GM12878 (cell line): ENCODE measurements around the gene AMBRA1. TPM values are rescaled to one million over a fixed set of nuclear protein-coding genes. Genes with fewer than 3 reads are reported as not detected.

Experiments used
- ATAC-seq: fragments of 200-7000 bp; cut with Tn5 transposase; 3 replicates; pipeline ENCODE4 v1.9.1; 2020; ENCODE audit warnings: mild to moderate bottlenecking, moderate library complexity
- BruUV-seq: library from RNA; stranded (reverse); fragments of 400-500 nt; replicated peaks from 2 replicates; lab custom pipeline; 2021; lab: Mats Ljungman, UMichigan
- CTCF ChIA-PET: fragments of 300-600 bp; sonication (Branson Sonifier 250); formaldehyde crosslinking; extraction: SDS; loops from one replicate; lab custom pipeline; 2021; ENCODE audit warnings: inconsistent platforms; lab: Yijun Ruan, JAX
- POLR2A ChIA-PET: fragments of 350-600 bp; formaldehyde crosslinking; extraction: SDS; loops from one replicate; lab custom pipeline; 2021; ENCODE audit warnings: inconsistent platforms; lab: Charles Lee
- RAD21 ChIA-PET: fragments of 300-600 bp; sonication (Branson Sonifier 250); formaldehyde crosslinking; loops from one replicate; lab custom pipeline; 2023; ENCODE audit warnings: antibody characterized with exemption; ENCODE audit not compliant: unreplicated experiment; lab: Charles Lee
- SMC1A ChIA-PET: fragments of 300-600 bp; sonication (Branson Sonifier 250); formaldehyde crosslinking; loops from one replicate; lab custom pipeline; 2023; ENCODE audit not compliant: unreplicated experiment, uncharacterized antibody; lab: Charles Lee
- DNase-seq: peaks from one replicate; pipeline ENCODE4 v3.0.0-alpha.2; 2011; ENCODE audit warnings: low read depth, low spot score
- FAIRE-seq: peaks from 3 replicates; lab custom pipeline; 2011; peaks lifted over from hg19 to GRCh38; lab: Jason Lieb, UNC
- H2AFZ ChIP-seq: 2 replicates; pipeline ENCODE4 v1.6.0; 2011; ENCODE audit warnings: low read depth, low read length, control low read depth; ENCODE audit not compliant: control insufficient read depth
- H3K27ac ChIP-seq: 2 replicates; pipeline ENCODE4 v1.5.1; 2011; ENCODE audit warnings: control low read depth; ENCODE audit not compliant: control insufficient read depth, insufficient read depth
- H3K27me3 ChIP-seq, 2 experiments: replicated peaks in 1 of 2; 2 replicates each; pipeline versions ENCODE4 v1.6.0 to v1.6.1; 2011; ENCODE audit warnings: low read length in 1 of 2; ENCODE audit not compliant: control insufficient read depth in 2 of 2, insufficient read depth in 2 of 2
- H3K36me3 ChIP-seq, 2 experiments: 2 replicates each; pipeline ENCODE4 v1.5.1; 2011; ENCODE audit warnings: low read length in 1 of 2; ENCODE audit not compliant: control insufficient read depth in 2 of 2, insufficient read depth in 2 of 2
- H3K4me1 ChIP-seq: 2 replicates; pipeline ENCODE4 v1.6.1; 2011; ENCODE audit warnings: mild to moderate bottlenecking, low read length, moderate library complexity, mixed read lengths; ENCODE audit not compliant: control insufficient read depth, insufficient read depth
- H3K4me2 ChIP-seq: 2 replicates; pipeline ENCODE4 v1.6.0; 2011; ENCODE audit warnings: control low read depth; ENCODE audit not compliant: control insufficient read depth, insufficient read depth
- H3K4me3 ChIP-seq: fragments of 200-600 bp; sonication (generic); 2 replicates; pipeline ENCODE4 v1.5.1; 2016
- H3K79me2 ChIP-seq: 2 replicates; pipeline ENCODE4 v1.6.0; 2011; ENCODE audit warnings: low read length; ENCODE audit not compliant: control insufficient read depth, insufficient read depth
- H3K9ac ChIP-seq: 2 replicates; pipeline ENCODE4 v1.8.0; 2011; ENCODE audit warnings: low read length, control low read depth, mixed read lengths; ENCODE audit not compliant: control insufficient read depth, insufficient read depth
- H3K9me3 ChIP-seq: replicated peaks from 3 replicates; pipeline ENCODE4 v1.5.1; 2011; ENCODE audit warnings: mild to moderate bottlenecking, low read length; ENCODE audit not compliant: control insufficient read depth, insufficient read depth
- H4K20me1 ChIP-seq: 2 replicates; pipeline ENCODE4 v1.6.0; 2011; ENCODE audit not compliant: control insufficient read depth, insufficient read depth
- CBX3 ChIP-seq: fragments of 200-600 bp; sonication (generic); IDR thresholded peaks from 2 replicates; pipeline ENCODE4 v1.6.1; 2016; ENCODE audit warnings: low read depth, borderline replicate concordance
- MEF2B ChIP-seq: fragments of 450-650 bp; IDR thresholded peaks from 2 replicates; pipeline ENCODE4 v1.6.1; 2018; ENCODE audit warnings: mild to moderate bottlenecking, moderate library complexity; ENCODE audit not compliant: partially characterized antibody, poor library complexity, severe bottlenecking
- PML ChIP-seq: IDR thresholded peaks from 2 replicates; pipeline ENCODE4 v1.6.1; 2012; ENCODE audit warnings: low read length, inconsistent platforms
- RB1 ChIP-seq: fragments of 450-650 bp; formaldehyde crosslinking; IDR thresholded peaks from 2 replicates; pipeline ENCODE4 v1.6.1; 2017; ENCODE audit warnings: mild to moderate bottlenecking, borderline replicate concordance
- SMARCA5 ChIP-seq: fragments of 450-650 bp; IDR thresholded peaks from 2 replicates; pipeline ENCODE4 v1.6.1; 2017; ENCODE audit warnings: mild to moderate bottlenecking
- STAT3 ChIP-seq: IDR thresholded peaks from 2 replicates; pipeline ENCODE4 v1.6.1; 2011; ENCODE audit warnings: low read depth, low read length, improper control_type of control experiment
- WRNIP1 ChIP-seq: IDR thresholded peaks from 2 replicates; pipeline ENCODE4 v1.6.1; 2011; ENCODE audit warnings: low read depth, low read length, improper control_type of control experiment, borderline replicate concordance
- YBX1 ChIP-seq: fragments of 450-650 bp; IDR thresholded peaks from 2 replicates; pipeline ENCODE4 v1.6.1; 2016; ENCODE audit warnings: antibody characterized with exemption
- ZSCAN29 ChIP-seq: fragments of 450-650 bp; IDR thresholded peaks from 2 replicates; pipeline ENCODE4 v1.6.1; 2017; ENCODE audit warnings: mild to moderate bottlenecking, moderate library complexity
- WGBS: methylation state at CpG from one replicate; pipeline ENCODE4 v1.1.6; 2016; ENCODE audit warnings: low lambda C conversion rate; ENCODE audit not compliant: insufficient replicate concordance, insufficient coverage; ENCODE audit errors: missing lambda C conversion rate; 5-methylcytosine and 5-hydroxymethylcytosine counted together
- in situ Hi-C: fragments of 300-500 bp; cut with MboI; formaldehyde crosslinking; loops from 9 replicates; pipeline ENCODE4 v1.14.3; 2018; ENCODE audit warnings: mixed read lengths
- intact Hi-C: fragments of 100-400 bp; cut with micrococcal nuclease; formaldehyde crosslinking; loops from one replicate; pipeline ENCODE4 v1.14.2; 2022; ENCODE audit not compliant: unreplicated experiment
- polyA plus RNA-seq, 11 experiments: library from polyadenylated mRNA; depleted of rRNA in 4 of 11; unstranded in 6 of 11; stranded (reverse) in 5 of 11; fragments of >200 nt; fragmentation: Nextera tagmentation in 4 of 11; fragmentation: Illumina TruSeq in 1 of 11; extraction: Ambion mirVana in 4 of 11; extraction: Trizol in 1 of 11; gene quantifications; 1 replicate in 1 of 11; 2 replicates in 10 of 11; pipeline versions ENCODE4 v1.2.1 to v1.2.3, GENCODE V29; 2011 to 2016; ENCODE audit warnings: inconsistent platforms in 2 of 11, missing spikeins in 2 of 11, low read depth in 1 of 11
- total RNA-seq, 4 experiments: library from RNA; depleted of rRNA in 3 of 4; stranded (reverse); fragments of >200 nt in 3 of 4; fragmentation: Illumina TruSeq in 1 of 4; extraction: Trizol in 1 of 4; gene quantifications; 2 replicates each; pipeline versions ENCODE4 v1.2.1 to v1.2.3, GENCODE V29; 2013 to 2021
- TF ChIP-seq, protein P1 (sequence below): fragments of 450-650 bp; IDR thresholded peaks from 2 replicates; pipeline ENCODE4 v1.6.1; 2018; ENCODE audit warnings: borderline replicate concordance, mild to moderate bottlenecking; ENCODE audit not compliant: partially characterized antibody
- TF ChIP-seq, protein P2 (sequence below): fragments of 450-650 bp; IDR thresholded peaks from 2 replicates; pipeline ENCODE4 v1.6.1; 2016; ENCODE audit warnings: mild to moderate bottlenecking
- TF ChIP-seq, protein P3 (sequence below): IDR thresholded peaks from 2 replicates; pipeline ENCODE4 v1.6.1; 2012; ENCODE audit warnings: improper control_type of control experiment, low read depth, low read length; ENCODE audit not compliant: insufficient replicate concordance
- TF ChIP-seq, protein P4 (sequence below): fragments of 450-650 bp; IDR thresholded peaks from 2 replicates; pipeline ENCODE4 v1.6.1; 2017; ENCODE audit warnings: borderline replicate concordance

The AMBRA1 gene
- total and polyA plus RNA-seq, 10 of the 15 experiments (the other 5 are each of a cell fraction or from before 2014, with no cell fraction given) = 0.57 to 34.3 (median 13.7) TPM

DNA sequence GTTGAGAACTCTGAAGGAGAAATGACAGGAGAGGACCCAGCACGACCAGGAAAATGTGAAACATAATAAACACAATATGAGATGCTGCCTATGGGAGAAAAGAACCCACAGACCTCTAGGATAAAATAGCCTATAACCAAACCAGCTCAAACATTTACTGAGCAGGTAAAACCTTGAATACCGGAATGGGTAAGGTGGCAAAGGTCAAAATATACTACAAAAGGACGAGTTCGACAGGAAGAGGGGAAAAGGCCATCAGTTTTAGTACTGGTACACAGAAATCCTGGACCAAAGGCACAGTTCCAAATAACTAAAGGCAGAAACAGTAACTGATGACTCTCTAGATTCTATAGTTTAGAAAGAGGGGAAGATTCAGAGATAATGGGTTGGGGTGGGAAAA, 96.3 kb downstream of the AMBRA1 start:
- DNase-seq = no peak
- H3K9ac ChIP-seq = no peak overlapping the region
- intact Hi-C loops (no loop called here), in situ Hi-C loops (no loop called here)
- peaks cover 2 to 10% of the 10 kb centered on the region in 2 experiments for H3K36me3 ChIP-seq
- ATAC-seq = no peak
- no peak overlapping the region for H3K4me3 ChIP-seq
- H3K9me3 ChIP-seq = no peaks in the 10 kb centered on the region
- FAIRE-seq = no peak
- 91% methylated on average over 4 of the region's 4 CpGs for WGBS
- no peaks in the 10 kb centered on the region for H3K79me2 ChIP-seq
- no TSS peak for BruUV-seq
- no peaks in the 10 kb centered on the region for H4K20me1 ChIP-seq
- no peaks in the 10 kb centered on the region for H3K27me3 ChIP-seq
- no peak overlapping the region for H3K27ac ChIP-seq
- H2AFZ ChIP-seq = no peak overlapping the region
- RAD21 ChIA-PET = interaction anchor here (0.6 kb wide), 1 partner anchor 969 kb away, joined by 3 read pairs; no protein-coding TSS in a partner anchor
- CTCF ChIA-PET = interaction anchor here (2.1 kb wide), 1 partner anchor 9 kb away, joined by 5 read pairs; no protein-coding TSS in a partner anchor
- POLR2A ChIA-PET = no interaction called here
- H3K4me2 ChIP-seq = no peak overlapping the region
- SMC1A ChIA-PET = interaction anchor here (0.8 to 4.6 kb wide), 4 partner anchors 6 to 16 kb away, joined by 3 to 36 read pairs (median 6); no protein-coding TSS in a partner anchor
- H3K4me1 ChIP-seq = no peaks in the 10 kb centered on the region
- no peak for TF ChIP-seq ZSCAN29
- TF ChIP-seq, protein P1, sequence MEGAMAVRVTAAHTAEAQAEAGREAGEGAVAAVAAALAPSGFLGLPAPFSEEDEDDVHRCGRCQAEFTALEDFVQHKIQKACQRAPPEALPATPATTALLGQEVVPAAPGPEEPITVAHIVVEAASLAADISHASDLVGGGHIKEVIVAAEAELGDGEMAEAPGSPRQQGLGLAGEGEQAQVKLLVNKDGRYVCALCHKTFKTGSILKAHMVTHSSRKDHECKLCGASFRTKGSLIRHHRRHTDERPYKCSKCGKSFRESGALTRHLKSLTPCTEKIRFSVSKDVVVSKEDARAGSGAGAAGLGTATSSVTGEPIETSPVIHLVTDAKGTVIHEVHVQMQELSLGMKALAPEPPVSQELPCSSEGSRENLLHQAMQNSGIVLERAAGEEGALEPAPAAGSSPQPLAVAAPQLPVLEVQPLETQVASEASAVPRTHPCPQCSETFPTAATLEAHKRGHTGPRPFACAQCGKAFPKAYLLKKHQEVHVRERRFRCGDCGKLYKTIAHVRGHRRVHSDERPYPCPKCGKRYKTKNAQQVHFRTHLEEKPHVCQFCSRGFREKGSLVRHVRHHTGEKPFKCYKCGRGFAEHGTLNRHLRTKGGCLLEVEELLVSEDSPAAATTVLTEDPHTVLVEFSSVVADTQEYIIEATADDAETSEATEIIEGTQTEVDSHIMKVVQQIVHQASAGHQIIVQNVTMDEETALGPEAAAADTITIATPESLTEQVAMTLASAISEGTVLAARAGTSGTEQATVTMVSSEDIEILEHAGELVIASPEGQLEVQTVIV = no peak
- no peak for TF ChIP-seq STAT3
- TF ChIP-seq, protein P2, sequence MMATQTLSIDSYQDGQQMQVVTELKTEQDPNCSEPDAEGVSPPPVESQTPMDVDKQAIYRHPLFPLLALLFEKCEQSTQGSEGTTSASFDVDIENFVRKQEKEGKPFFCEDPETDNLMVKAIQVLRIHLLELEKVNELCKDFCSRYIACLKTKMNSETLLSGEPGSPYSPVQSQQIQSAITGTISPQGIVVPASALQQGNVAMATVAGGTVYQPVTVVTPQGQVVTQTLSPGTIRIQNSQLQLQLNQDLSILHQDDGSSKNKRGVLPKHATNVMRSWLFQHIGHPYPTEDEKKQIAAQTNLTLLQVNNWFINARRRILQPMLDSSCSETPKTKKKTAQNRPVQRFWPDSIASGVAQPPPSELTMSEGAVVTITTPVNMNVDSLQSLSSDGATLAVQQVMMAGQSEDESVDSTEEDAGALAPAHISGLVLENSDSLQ = no peak
- TF ChIP-seq, protein P3, sequence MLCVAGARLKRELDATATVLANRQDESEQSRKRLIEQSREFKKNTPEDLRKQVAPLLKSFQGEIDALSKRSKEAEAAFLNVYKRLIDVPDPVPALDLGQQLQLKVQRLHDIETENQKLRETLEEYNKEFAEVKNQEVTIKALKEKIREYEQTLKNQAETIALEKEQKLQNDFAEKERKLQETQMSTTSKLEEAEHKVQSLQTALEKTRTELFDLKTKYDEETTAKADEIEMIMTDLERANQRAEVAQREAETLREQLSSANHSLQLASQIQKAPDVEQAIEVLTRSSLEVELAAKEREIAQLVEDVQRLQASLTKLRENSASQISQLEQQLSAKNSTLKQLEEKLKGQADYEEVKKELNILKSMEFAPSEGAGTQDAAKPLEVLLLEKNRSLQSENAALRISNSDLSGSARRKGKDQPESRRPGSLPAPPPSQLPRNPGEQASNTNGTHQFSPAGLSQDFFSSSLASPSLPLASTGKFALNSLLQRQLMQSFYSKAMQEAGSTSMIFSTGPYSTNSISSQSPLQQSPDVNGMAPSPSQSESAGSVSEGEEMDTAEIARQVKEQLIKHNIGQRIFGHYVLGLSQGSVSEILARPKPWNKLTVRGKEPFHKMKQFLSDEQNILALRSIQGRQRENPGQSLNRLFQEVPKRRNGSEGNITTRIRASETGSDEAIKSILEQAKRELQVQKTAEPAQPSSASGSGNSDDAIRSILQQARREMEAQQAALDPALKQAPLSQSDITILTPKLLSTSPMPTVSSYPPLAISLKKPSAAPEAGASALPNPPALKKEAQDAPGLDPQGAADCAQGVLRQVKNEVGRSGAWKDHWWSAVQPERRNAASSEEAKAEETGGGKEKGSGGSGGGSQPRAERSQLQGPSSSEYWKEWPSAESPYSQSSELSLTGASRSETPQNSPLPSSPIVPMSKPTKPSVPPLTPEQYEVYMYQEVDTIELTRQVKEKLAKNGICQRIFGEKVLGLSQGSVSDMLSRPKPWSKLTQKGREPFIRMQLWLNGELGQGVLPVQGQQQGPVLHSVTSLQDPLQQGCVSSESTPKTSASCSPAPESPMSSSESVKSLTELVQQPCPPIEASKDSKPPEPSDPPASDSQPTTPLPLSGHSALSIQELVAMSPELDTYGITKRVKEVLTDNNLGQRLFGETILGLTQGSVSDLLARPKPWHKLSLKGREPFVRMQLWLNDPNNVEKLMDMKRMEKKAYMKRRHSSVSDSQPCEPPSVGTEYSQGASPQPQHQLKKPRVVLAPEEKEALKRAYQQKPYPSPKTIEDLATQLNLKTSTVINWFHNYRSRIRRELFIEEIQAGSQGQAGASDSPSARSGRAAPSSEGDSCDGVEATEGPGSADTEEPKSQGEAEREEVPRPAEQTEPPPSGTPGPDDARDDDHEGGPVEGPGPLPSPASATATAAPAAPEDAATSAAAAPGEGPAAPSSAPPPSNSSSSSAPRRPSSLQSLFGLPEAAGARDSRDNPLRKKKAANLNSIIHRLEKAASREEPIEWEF = no peak
- no peak for TF ChIP-seq RB1
- no peak for TF ChIP-seq CBX3
- TF ChIP-seq WRNIP1 = no peak
- TF ChIP-seq, protein P4, sequence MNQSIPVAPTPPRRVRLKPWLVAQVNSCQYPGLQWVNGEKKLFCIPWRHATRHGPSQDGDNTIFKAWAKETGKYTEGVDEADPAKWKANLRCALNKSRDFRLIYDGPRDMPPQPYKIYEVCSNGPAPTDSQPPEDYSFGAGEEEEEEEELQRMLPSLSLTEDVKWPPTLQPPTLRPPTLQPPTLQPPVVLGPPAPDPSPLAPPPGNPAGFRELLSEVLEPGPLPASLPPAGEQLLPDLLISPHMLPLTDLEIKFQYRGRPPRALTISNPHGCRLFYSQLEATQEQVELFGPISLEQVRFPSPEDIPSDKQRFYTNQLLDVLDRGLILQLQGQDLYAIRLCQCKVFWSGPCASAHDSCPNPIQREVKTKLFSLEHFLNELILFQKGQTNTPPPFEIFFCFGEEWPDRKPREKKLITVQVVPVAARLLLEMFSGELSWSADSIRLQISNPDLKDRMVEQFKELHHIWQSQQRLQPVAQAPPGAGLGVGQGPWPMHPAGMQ = no peak
- TF ChIP-seq PML = no peak
- no peak for TF ChIP-seq YBX1
- no peak for TF ChIP-seq MEF2B
- TF ChIP-seq SMARCA5 = no peak
